Loucy (cell line): ENCODE data around the gene FOXN4.

Source experiments
- H2AFZ ChIP-seq: fragments of 200-600 bp; sonication (generic); 2 replicates; pipeline ENCODE4 v1.6.0; 2016; ENCODE audit warnings: antibody characterized with exemption, mild to moderate bottlenecking, low read length, moderate library complexity
- H3F3A ChIP-seq: fragments of 200-600 bp; 2 replicates; pipeline ENCODE4 v1.6.0; 2016; ENCODE audit warnings: antibody characterized with exemption, low read depth, mild to moderate bottlenecking
- H3K27me3 ChIP-seq: fragments of 200-600 bp; sonication (generic); 2 replicates; pipeline ENCODE4 v1.6.1; 2014; ENCODE audit warnings: low read length, mild to moderate bottlenecking; ENCODE audit not compliant: insufficient read depth, poor library complexity, severe bottlenecking
- H3K36me3 ChIP-seq: fragments of 200-600 bp; sonication (generic); 2 replicates; pipeline ENCODE4 v1.6.1; 2016; ENCODE audit warnings: low read length; ENCODE audit not compliant: insufficient read depth
- H3K4me1 ChIP-seq: fragments of 200-600 bp; sonication (generic); 2 replicates; pipeline ENCODE4 v1.5.1; 2014; ENCODE audit warnings: low read length, mild to moderate bottlenecking; ENCODE audit not compliant: insufficient read depth, poor library complexity, severe bottlenecking
- H3K4me2 ChIP-seq: fragments of 200-600 bp; sonication (generic); 2 replicates; pipeline ENCODE4 v1.6.0; 2014; ENCODE audit warnings: antibody characterized with exemption, low read length, low read depth, mild to moderate bottlenecking; ENCODE audit not compliant: poor library complexity, severe bottlenecking
- H3K4me3 ChIP-seq: fragments of 200-600 bp; sonication (generic); 2 replicates; pipeline ENCODE4 v1.5.1; 2014; ENCODE audit warnings: low read length, mild to moderate bottlenecking, mixed read lengths; ENCODE audit not compliant: poor library complexity, severe bottlenecking
- H3K79me2 ChIP-seq: fragments of 200-600 bp; sonication (generic); 2 replicates; pipeline ENCODE4 v1.6.1; 2014; ENCODE audit warnings: low read length; ENCODE audit not compliant: insufficient read depth
- H3K9ac ChIP-seq: fragments of 200-600 bp; sonication (generic); 2 replicates; pipeline ENCODE4 v1.6.0; 2014; ENCODE audit warnings: mild to moderate bottlenecking, low read depth, low read length, moderate library complexity; ENCODE audit not compliant: poor library complexity, severe bottlenecking
- H3K9me2 ChIP-seq: fragments of 200-600 bp; sonication (generic); replicated peaks from 2 replicates; pipeline ENCODE4 v1.6.1; 2016; ENCODE audit warnings: low read depth, low read length, mixed read lengths
- H3K9me3 ChIP-seq: fragments of 200-600 bp; sonication (generic); 2 replicates; pipeline ENCODE4 v1.6.1; 2014; ENCODE audit warnings: mild to moderate bottlenecking, antibody characterized with exemption, low read length, low read depth; ENCODE audit not compliant: insufficient read depth
- H4K20me1 ChIP-seq: fragments of 200-600 bp; sonication (generic); 2 replicates; pipeline ENCODE4 v1.6.0; 2014; ENCODE audit warnings: antibody characterized with exemption, low read length, mild to moderate bottlenecking; ENCODE audit not compliant: insufficient read depth, poor library complexity, severe bottlenecking
- CTCF ChIP-seq: fragments of 200-600 bp; sonication (generic); conservative IDR thresholded peaks from 2 replicates; pipeline ENCODE4 v1.5.1; 2014; ENCODE audit warnings: mild to moderate bottlenecking, antibody characterized with exemption, low read length
- EZH2phosphoT487 ChIP-seq: fragments of 200-600 bp; IDR thresholded peaks from 2 replicates; pipeline ENCODE4 v1.6.1; 2018; ENCODE audit warnings: antibody characterized with exemption, mild to moderate bottlenecking, moderate library complexity, borderline replicate concordance

The FOXN4 gene

DNA sequence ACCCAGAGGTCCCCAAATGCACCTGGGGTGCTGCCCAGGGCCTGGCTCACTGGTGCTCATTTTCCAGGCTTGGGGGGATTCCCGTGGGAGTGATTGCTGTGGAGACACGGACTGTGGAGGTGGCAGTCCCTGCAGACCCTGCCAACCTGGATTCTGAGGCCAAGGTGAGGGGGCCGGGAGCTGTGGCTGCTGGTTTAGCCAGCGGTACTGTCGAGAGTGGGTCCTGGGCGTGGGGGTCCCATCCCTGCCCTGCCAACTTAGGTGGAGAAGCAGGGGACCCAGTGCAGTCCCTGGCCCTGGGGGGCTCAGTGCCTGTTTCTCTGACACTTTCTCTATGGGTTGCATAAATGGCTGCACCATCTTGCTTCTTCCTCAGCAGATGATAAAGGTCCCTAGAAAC lies 50.9 kb downstream of the FOXN4 start:
- no peak overlapping the region for H2AFZ ChIP-seq
- no peaks in the 10 kb centered on the region for H3K79me2 ChIP-seq
- no peaks in the 10 kb centered on the region for H3K9me3 ChIP-seq
- TF ChIP-seq CTCF (no peak), EZH2phosphoT487 (no peak)
- H3F3A ChIP-seq = no peaks in the 10 kb centered on the region
- no peak overlapping the region for H3K9ac ChIP-seq
- no peaks in the 10 kb centered on the region for H3K36me3 ChIP-seq
- H3K4me1 ChIP-seq = no peaks in the 10 kb centered on the region
- H4K20me1 ChIP-seq = no peaks in the 10 kb centered on the region
- H3K27me3 ChIP-seq = no peaks in the 10 kb centered on the region
- H3K4me2 ChIP-seq = no peak overlapping the region
- H3K9me2 ChIP-seq = no peaks in the 10 kb centered on the region
- H3K4me3 ChIP-seq = no peak overlapping the region

DNA sequence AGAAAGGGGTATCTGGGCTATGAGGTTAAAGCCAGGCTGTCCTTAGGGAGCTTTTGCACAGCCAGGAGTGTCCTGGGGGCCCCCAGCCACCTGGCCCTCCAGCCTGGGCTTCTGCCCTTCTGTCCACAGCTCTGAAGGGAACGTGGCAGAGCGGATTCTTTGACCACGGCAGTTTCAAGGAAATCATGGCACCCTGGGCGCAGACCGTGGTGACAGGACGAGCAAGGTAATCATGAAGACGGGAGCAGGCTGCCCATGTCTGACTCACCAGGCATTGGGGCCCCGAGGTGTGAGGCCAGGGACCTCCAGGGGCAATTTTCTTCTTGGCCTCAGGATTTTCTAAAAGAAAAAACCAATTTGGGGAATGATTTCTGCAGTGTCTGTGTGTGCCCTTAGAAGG lies 53.1 kb downstream of the FOXN4 start:
- Histone ChIP-seq H3K9me3 (no peaks in the 10 kb centered on the region), H3K9me2 (no peaks in the 10 kb centered on the region), H3K9ac (no peak overlapping the region), H3K79me2 (no peaks in the 10 kb centered on the region), H3K4me2 (no peak overlapping the region), H3K4me3 (no peak overlapping the region), H3K4me1 (no peaks in the 10 kb centered on the region), H3K36me3 (no peaks in the 10 kb centered on the region), H3K27me3 (no peaks in the 10 kb centered on the region), H4K20me1 (no peaks in the 10 kb centered on the region), H2AFZ (no peak overlapping the region), H3F3A (no peaks in the 10 kb centered on the region)
- no peak for TF ChIP-seq EZH2phosphoT487
- no peak for TF ChIP-seq CTCF

DNA sequence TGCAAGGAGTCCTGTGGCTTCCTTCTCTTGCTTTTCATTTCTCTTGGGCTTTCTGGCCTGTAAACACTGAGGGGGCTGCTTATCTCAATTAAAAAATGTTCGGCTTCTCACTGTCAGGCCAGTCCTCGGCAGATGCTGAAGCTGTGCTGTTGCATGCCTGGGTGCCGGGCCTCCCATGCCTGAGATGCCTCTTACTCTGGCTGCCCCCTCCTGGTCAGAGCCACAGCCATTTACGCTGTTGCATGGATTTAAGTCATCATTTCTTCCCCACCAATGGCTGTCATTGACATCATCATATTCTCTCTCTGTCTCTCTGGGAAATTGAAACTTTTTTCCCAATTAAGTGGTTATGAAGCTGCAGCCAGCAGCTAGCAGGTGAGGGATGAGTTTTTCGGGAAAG lies 53.7 kb downstream of the FOXN4 start:
- Histone ChIP-seq H3K4me3 (no peak overlapping the region), H3K4me1 (no peaks in the 10 kb centered on the region), H3K27me3 (no peaks in the 10 kb centered on the region), H3K9ac (no peak overlapping the region), H3K4me2 (no peak overlapping the region), H3F3A (no peaks in the 10 kb centered on the region), H3K36me3 (no peaks in the 10 kb centered on the region), H3K9me3 (no peaks in the 10 kb centered on the region), H4K20me1 (no peaks in the 10 kb centered on the region), H3K79me2 (no peaks in the 10 kb centered on the region), H3K9me2 (no peaks in the 10 kb centered on the region), H2AFZ (no peak overlapping the region)
- TF ChIP-seq CTCF = peak; percentile 33; the same call in 1 of the 2 replicates
- TF ChIP-seq EZH2phosphoT487 = no peak
